ENCODE results near the gene RBMXL3. TPM values are rescaled to one million over a fixed set of nuclear protein-coding genes. Genes with fewer than 3 reads are reported as not detected.

RBMXL3 gene
- total RNA-seq, 4 donors from 2014 or later: not detected

- Histone ChIP-seq H3K36me3 (no peaks in the 10 kb centered on the region), H3K9me3 (no peaks in the 10 kb centered on the region), H3K4me3 (no peak overlapping the region), H3K27ac (peak overlapping the region; percentile 21 to 40 (median 28)), H3K4me1 (no peaks in the 10 kb centered on the region), H3K27me3 (no peaks in the 10 kb centered on the region)
- in situ Hi-C loops (cut with MboI; ENCODE audit: low pct_ligation_motif_present in 1 of 4, low pct_unique_long_range_greater_than_20kb in 1 of 4, low sequenced_read_pairs in 3 of 4) (no loop called here), intact Hi-C loops (cut with DNase I; ENCODE audit: low total_unique reads) (no loop called here)
- no peak for DNase-seq
- TF ChIP-seq POLR2A (IDR thresholded peaks at IDR 0.05): no peak
- TF ChIP-seq EP300 (IDR thresholded peaks at IDR 0.05; ENCODE audit: low read depth): no peak
- no peak for TF ChIP-seq POLR2AphosphoS5 (IDR thresholded peaks at IDR 0.05)
- WGBS, 2 donors (ENCODE audit: low coverage in 1 of 2): 10 to 50% methylated on average over 1 of the region's 1 CpG
Measured at GRCh38 chrX:115237056-115237455, 47.8 kb downstream of the RBMXL3 start.

Other genes starting within 250 kb of the RBMXL3 start
- gene IL13RA2, start 171.8 kb upstream of the RBMXL3 start, total RNA-seq: not detected
- gene LRCH2, start 44.7 kb downstream of the RBMXL3 start, total RNA-seq: 1 to 10 TPM; 1.2 to 7.8 (median 4.5) TPM
- gene LUZP4, start 100.3 kb downstream of the RBMXL3 start, total RNA-seq: not detected

Data from transverse colon (tissue), 4 donors.